GM12878 (cell line): ENCODE data around the gene SV2B.

Experiments used
- CTCF ChIP-seq, 3 experiments: IDR thresholded peaks in 2 of 3; conservative IDR thresholded peaks in 1 of 3; 2 replicates each; pipeline ENCODE4 v1.5.1; 2011; ENCODE audit warnings: low read depth in 3 of 3, low read length in 3 of 3, mild to moderate bottlenecking in 3 of 3, control low read depth in 2 of 3, moderate library complexity in 2 of 3, inconsistent platforms in 1 of 3, mixed read lengths in 1 of 3; ENCODE audit not compliant: control insufficient read depth in 2 of 3, insufficient read depth in 1 of 3; ENCODE audit errors: extremely low read depth in 1 of 3
- GABPA ChIP-seq: IDR thresholded peaks from 2 replicates; pipeline ENCODE4 v1.6.1; 2014; ENCODE audit warnings: antibody characterized with exemption, low read depth, mild to moderate bottlenecking, inconsistent platforms
- ZBTB11 ChIP-seq: fragments of 450-650 bp; formaldehyde crosslinking; IDR thresholded peaks from 2 replicates; pipeline ENCODE4 v1.5.0; 2022; ENCODE audit warnings: mild to moderate bottlenecking, missing genetic modification characterization

DNA sequence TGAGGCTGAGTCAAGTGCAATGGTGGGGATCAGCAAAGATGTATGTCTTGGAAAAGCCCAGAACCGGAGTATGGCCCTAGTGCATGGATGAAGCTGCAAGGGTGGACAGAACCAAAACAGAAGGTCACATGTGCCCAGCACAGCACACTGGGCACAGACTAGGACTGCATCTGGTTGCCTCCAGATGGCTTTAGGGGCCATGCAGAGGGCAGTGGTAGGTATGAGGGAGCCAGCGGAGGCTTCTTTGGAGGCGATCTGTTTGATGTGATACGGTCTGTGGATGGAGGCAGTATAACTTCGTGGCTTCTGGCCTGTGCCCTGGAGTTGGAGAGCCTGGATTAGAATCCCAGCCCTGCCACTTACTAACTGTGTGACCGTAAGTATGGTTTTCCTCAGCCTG is 29.4 kb downstream of the SV2B start:
- no peak for TF ChIP-seq ZBTB11
- TF ChIP-seq CTCF (IDR thresholded peaks at IDR 0.05 in 2 of 3, conservative IDR thresholded peaks at IDR 0.05 in 1 of 3; ENCODE audit: control insufficient read depth in 2 of 3, extremely low read depth in 1 of 3, insufficient read depth in 1 of 3, low read depth in 3 of 3, low read length in 3 of 3), result no peak
- TF ChIP-seq GABPA, result no peak
